ENCODE data around the gene PCSK6.
"Not testable (repeated sequence)": the region's sequence is repeated elsewhere in the genome, so short reads cannot be mapped to it uniquely, and the experiment has no call there.

Gene PCSK6

DNA sequence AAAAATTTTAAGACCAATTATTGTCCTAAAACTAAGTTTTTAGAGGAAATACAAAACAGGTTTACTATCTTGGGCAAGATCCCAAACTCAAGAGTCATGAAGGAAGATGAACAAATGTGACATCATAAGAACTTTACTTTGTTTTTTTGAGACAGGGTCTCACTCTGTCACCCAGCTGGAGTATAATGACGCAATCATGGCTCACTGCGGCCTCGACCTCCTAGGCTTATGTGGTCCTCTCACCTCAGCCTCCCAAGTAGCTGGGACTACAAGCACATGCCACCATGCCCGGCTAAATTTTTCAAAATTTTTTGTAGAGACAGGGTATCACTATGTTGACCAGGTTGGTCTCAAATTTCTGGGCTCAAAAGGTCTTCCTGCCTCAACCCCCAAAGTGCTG lies 69.3 kb downstream of the PCSK6 start:
- DNase-seq, result no peak
- H3K9me3 ChIP-seq (ENCODE audit: insufficient read depth, low read length, severe bottlenecking), result no peaks in the 10 kb centered on the region
- no peak overlapping the region for H3K27ac ChIP-seq (ENCODE audit: low read length)
- no peaks in the 10 kb centered on the region for H3K79me2 ChIP-seq (ENCODE audit: insufficient read depth, low read length)
- no peaks in the 10 kb centered on the region for H4K20me1 ChIP-seq (ENCODE audit: insufficient read depth, low read length)
- H3K9ac ChIP-seq (ENCODE audit: low read depth, low read length), result no peak overlapping the region
- no peaks in the 10 kb centered on the region for H3K36me3 ChIP-seq (ENCODE audit: insufficient read depth, low read length)
- TF ChIP-seq, protein P1, sequence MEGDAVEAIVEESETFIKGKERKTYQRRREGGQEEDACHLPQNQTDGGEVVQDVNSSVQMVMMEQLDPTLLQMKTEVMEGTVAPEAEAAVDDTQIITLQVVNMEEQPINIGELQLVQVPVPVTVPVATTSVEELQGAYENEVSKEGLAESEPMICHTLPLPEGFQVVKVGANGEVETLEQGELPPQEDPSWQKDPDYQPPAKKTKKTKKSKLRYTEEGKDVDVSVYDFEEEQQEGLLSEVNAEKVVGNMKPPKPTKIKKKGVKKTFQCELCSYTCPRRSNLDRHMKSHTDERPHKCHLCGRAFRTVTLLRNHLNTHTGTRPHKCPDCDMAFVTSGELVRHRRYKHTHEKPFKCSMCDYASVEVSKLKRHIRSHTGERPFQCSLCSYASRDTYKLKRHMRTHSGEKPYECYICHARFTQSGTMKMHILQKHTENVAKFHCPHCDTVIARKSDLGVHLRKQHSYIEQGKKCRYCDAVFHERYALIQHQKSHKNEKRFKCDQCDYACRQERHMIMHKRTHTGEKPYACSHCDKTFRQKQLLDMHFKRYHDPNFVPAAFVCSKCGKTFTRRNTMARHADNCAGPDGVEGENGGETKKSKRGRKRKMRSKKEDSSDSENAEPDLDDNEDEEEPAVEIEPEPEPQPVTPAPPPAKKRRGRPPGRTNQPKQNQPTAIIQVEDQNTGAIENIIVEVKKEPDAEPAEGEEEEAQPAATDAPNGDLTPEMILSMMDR (IDR thresholded peaks at IDR 0.05; ENCODE audit: borderline replicate concordance, extremely low read depth, low read length, poor library complexity, severe bottlenecking), result no peak
- no peak for TF ChIP-seq EZH2 (IDR thresholded peaks at IDR 0.05; ENCODE audit: borderline replicate concordance, low read depth, low read length, severe bottlenecking)
- no peak for ATAC-seq (ENCODE audit: insufficient read depth, low read depth)
- H3K27me3 ChIP-seq (ENCODE audit: insufficient read depth, low read length, poor library complexity), result no peaks in the 10 kb centered on the region
- H3K4me1 ChIP-seq (ENCODE audit: insufficient read depth, low read length), result no peaks in the 10 kb centered on the region
- H3K4me2 ChIP-seq (ENCODE audit: insufficient read depth, low read length), result no peak overlapping the region
- no peak overlapping the region for H3K4me3 ChIP-seq (ENCODE audit: low read depth in 1 of 2, low read length in 2 of 2)
- H2AFZ ChIP-seq (ENCODE audit: low read depth, low read length), result no peak overlapping the region

GRCh38 chr15:101416475-101416874 lies 73.0 kb downstream of the PCSK6 start:
- DNase-seq; H3K9ac ChIP-seq (ENCODE audit: low read depth, low read length): not testable (repeated sequence)

GRCh38 chr15:101413239-101413638 lies 76.3 kb downstream of the PCSK6 start:
- Histone ChIP-seq H3K27ac (ENCODE audit: low read length) (no peak overlapping the region), H3K9me3 (ENCODE audit: insufficient read depth, low read length, severe bottlenecking) (no peaks in the 10 kb centered on the region), H3K4me3 (ENCODE audit: low read depth in 1 of 2, low read length in 2 of 2) (no peak overlapping the region), H3K4me1 (ENCODE audit: insufficient read depth, low read length) (peaks cover 7% of the 10 kb centered on the region), H3K4me2 (ENCODE audit: insufficient read depth, low read length) (no peak overlapping the region), H3K9ac (ENCODE audit: low read depth, low read length) (no peak overlapping the region), H3K79me2 (ENCODE audit: insufficient read depth, low read length) (no peaks in the 10 kb centered on the region), H2AFZ (ENCODE audit: low read depth, low read length) (no peak overlapping the region), H3K36me3 (ENCODE audit: insufficient read depth, low read length) (no peaks in the 10 kb centered on the region; the same call in 1 of the 2 replicates), H3K27me3 (ENCODE audit: insufficient read depth, low read length, poor library complexity) (no peaks in the 10 kb centered on the region), H4K20me1 (ENCODE audit: insufficient read depth, low read length) (no peaks in the 10 kb centered on the region)
- DNase-seq (no peak), ATAC-seq (ENCODE audit: insufficient read depth, low read depth) (no peak)
- TF ChIP-seq, protein P1 (IDR thresholded peaks at IDR 0.05; ENCODE audit: borderline replicate concordance, extremely low read depth, low read length, poor library complexity, severe bottlenecking), result no peak
- TF ChIP-seq EZH2 (IDR thresholded peaks at IDR 0.05; ENCODE audit: borderline replicate concordance, low read depth, low read length, severe bottlenecking), result no peak

More at GRCh38 chr15:101416475-101416874, 73.0 kb downstream of the PCSK6 start:
- not testable (repeated sequence) for H2AFZ ChIP-seq (ENCODE audit: low read depth, low read length); H3K36me3 ChIP-seq (ENCODE audit: insufficient read depth, low read length); H3K27me3 ChIP-seq (ENCODE audit: insufficient read depth, low read length, poor library complexity); H3K9me3 ChIP-seq (ENCODE audit: insufficient read depth, low read length, severe bottlenecking); H4K20me1 ChIP-seq (ENCODE audit: insufficient read depth, low read length); H3K4me3 ChIP-seq (ENCODE audit: low read depth in 1 of 2, low read length in 2 of 2); H3K4me2 ChIP-seq (ENCODE audit: insufficient read depth, low read length); H3K79me2 ChIP-seq (ENCODE audit: insufficient read depth, low read length); H3K27ac ChIP-seq (ENCODE audit: low read length); H3K4me1 ChIP-seq (ENCODE audit: insufficient read depth, low read length); ATAC-seq (ENCODE audit: insufficient read depth, low read depth)

DNA sequence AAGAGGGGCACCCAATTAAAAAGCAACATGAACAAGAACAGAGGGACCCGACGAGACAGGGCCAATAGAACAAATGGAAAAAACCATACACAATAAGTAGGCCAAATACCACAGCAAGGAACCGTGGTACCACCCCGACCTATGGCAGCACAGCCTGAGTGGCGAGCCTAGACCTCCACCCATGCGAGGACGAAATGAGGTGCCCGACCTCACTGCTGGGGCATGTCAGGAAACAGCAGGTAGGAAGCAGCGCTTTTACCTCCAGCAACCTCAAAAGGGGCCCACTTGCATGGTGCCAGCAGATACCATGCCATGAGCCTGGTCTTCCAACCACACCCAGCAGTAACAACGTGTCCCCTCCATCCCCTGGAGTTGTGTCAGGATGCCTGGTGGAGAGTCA lies 77.9 kb downstream of the PCSK6 start:
- no peak overlapping the region for H3K4me2 ChIP-seq (ENCODE audit: insufficient read depth, low read length)
- H3K36me3 ChIP-seq (ENCODE audit: insufficient read depth, low read length), result no peaks in the 10 kb centered on the region; the same call in 1 of the 2 replicates
- H3K79me2 ChIP-seq (ENCODE audit: insufficient read depth, low read length), result no peaks in the 10 kb centered on the region
- peaks cover 23% of the 10 kb centered on the region for H3K4me1 ChIP-seq (ENCODE audit: insufficient read depth, low read length)
- no peak for ATAC-seq (ENCODE audit: insufficient read depth, low read depth)
- DNase-seq, result no peak
- no peaks in the 10 kb centered on the region for H4K20me1 ChIP-seq (ENCODE audit: insufficient read depth, low read length)
- no peak overlapping the region for H2AFZ ChIP-seq (ENCODE audit: low read depth, low read length)
- H3K27me3 ChIP-seq (ENCODE audit: insufficient read depth, low read length, poor library complexity), result no peaks in the 10 kb centered on the region
- no peak overlapping the region for H3K9ac ChIP-seq (ENCODE audit: low read depth, low read length)
- TF ChIP-seq, protein P1 (IDR thresholded peaks at IDR 0.05; ENCODE audit: borderline replicate concordance, extremely low read depth, low read length, poor library complexity, severe bottlenecking), result no peak
- TF ChIP-seq EZH2 (IDR thresholded peaks at IDR 0.05; ENCODE audit: borderline replicate concordance, low read depth, low read length, severe bottlenecking), result no peak
- H3K27ac ChIP-seq (ENCODE audit: low read length), result no peak overlapping the region
- H3K9me3 ChIP-seq (ENCODE audit: insufficient read depth, low read length, severe bottlenecking), result no peaks in the 10 kb centered on the region
- no peak overlapping the region for H3K4me3 ChIP-seq (ENCODE audit: low read depth in 1 of 2, low read length in 2 of 2)
